NT2/D1 (cell line): Measurements from ENCODE around the gene STN1.

Experiments used
- DNase-seq: peaks from one replicate; pipeline ENCODE4 v3.0.0-alpha.2; 2011; ENCODE audit warnings: low read depth, low spot score
- H3K27me3 ChIP-seq: 2 replicates; pipeline ENCODE4 v1.6.0; 2011; ENCODE audit warnings: mild to moderate bottlenecking; ENCODE audit not compliant: insufficient read length, insufficient read depth
- H3K36me3 ChIP-seq: 2 replicates; pipeline ENCODE4 v1.6.1; 2011; ENCODE audit warnings: mild to moderate bottlenecking, low read length, mixed read lengths; ENCODE audit not compliant: insufficient read depth, insufficient read length
- H3K4me1 ChIP-seq: 2 replicates; pipeline ENCODE4 v1.5.1; 2011; ENCODE audit not compliant: insufficient read depth, insufficient read length
- H3K4me3 ChIP-seq: 2 replicates; pipeline ENCODE4 v1.5.1; 2011; ENCODE audit warnings: low read depth; ENCODE audit not compliant: insufficient read length
- H3K9ac ChIP-seq: 2 replicates; pipeline ENCODE4 v1.6.0; 2011; ENCODE audit warnings: low read depth; ENCODE audit not compliant: insufficient read length
- H3K9me3 ChIP-seq: 2 replicates; pipeline ENCODE4 v1.5.1; 2011; ENCODE audit warnings: mild to moderate bottlenecking, low read length; ENCODE audit not compliant: insufficient read depth
- SUZ12 ChIP-seq: IDR thresholded peaks from 2 replicates; pipeline ENCODE4 v1.6.1; 2011; ENCODE audit not compliant: insufficient read length, insufficient read depth; ENCODE audit errors: extremely low read depth
- YY1 ChIP-seq: IDR thresholded peaks from 2 replicates; pipeline ENCODE4 v1.6.1; 2011; ENCODE audit not compliant: insufficient read length, insufficient read depth
- ZNF274 ChIP-seq: IDR thresholded peaks from 2 replicates; pipeline ENCODE4 v1.6.1; 2011; ENCODE audit warnings: mild to moderate bottlenecking, low read depth, low read length

STN1 gene

GRCh38 chr10:103888113-103888841 is 29.7 kb downstream of the STN1 start:
- H3K9me3 ChIP-seq: no peaks in the 10 kb centered on the region
- TF ChIP-seq ZNF274: no peak
- TF ChIP-seq SUZ12: no peak
- TF ChIP-seq YY1: no peak
- no peak overlapping the region for H3K4me3 ChIP-seq
- no peak overlapping the region for H3K9ac ChIP-seq
- H3K36me3 ChIP-seq: peaks cover 13% of the 10 kb centered on the region
- DNase-seq: no peak
- no peaks in the 10 kb centered on the region for H3K4me1 ChIP-seq
- H3K27me3 ChIP-seq: no peaks in the 10 kb centered on the region

GRCh38 chr10:103885617-103886016 is 32.4 kb downstream of the STN1 start:
- no peak for TF ChIP-seq YY1
- no peak for TF ChIP-seq SUZ12
- no peak for TF ChIP-seq ZNF274
- no peaks in the 10 kb centered on the region for H3K9me3 ChIP-seq
- H3K27me3 ChIP-seq: no peaks in the 10 kb centered on the region
- no peak overlapping the region for H3K9ac ChIP-seq
- H3K4me3 ChIP-seq: no peak overlapping the region
- DNase-seq: no peak
- H3K4me1 ChIP-seq: no peaks in the 10 kb centered on the region
- H3K36me3 ChIP-seq: peaks cover 14% of the 10 kb centered on the region

DNA sequence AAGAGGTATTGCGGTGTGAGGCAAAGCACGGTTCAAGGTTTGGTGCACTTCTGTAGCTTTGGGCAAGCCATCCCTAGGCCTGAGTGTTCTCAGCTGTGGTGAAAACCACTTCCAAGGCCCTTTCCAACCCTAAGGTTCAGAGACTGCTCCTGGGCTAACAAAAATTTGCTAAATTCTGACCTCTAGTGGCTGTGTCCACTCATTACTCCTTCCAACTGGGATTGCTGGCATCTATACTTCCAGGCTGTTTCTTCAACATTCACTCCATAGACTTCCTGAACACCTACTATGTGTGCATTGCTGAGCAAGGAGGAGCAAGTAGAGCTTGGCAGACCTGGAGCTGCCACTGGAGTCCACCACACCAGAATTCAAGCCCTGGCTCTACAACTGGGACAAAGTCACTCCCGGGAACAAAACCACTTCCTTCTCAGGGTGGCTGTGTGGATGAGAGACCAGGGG is 33.3 kb downstream of the STN1 start:
- DNase-seq: peak; percentile 38
- no peak for TF ChIP-seq SUZ12
- no peak for TF ChIP-seq YY1
- no peak for TF ChIP-seq ZNF274
- H3K9me3 ChIP-seq: no peaks in the 10 kb centered on the region
- H3K9ac ChIP-seq: no peak overlapping the region
- H3K4me1 ChIP-seq: no peaks in the 10 kb centered on the region
- peaks cover 14% of the 10 kb centered on the region for H3K36me3 ChIP-seq
- H3K27me3 ChIP-seq: no peaks in the 10 kb centered on the region
- no peak overlapping the region for H3K4me3 ChIP-seq

GRCh38 chr10:103882285-103883007 is 35.5 kb downstream of the STN1 start:
- Histone ChIP-seq H3K9ac (no peak overlapping the region), H3K9me3 (no peaks in the 10 kb centered on the region), H3K4me1 (peaks cover 3% of the 10 kb centered on the region), H3K27me3 (no peaks in the 10 kb centered on the region), H3K4me3 (no peak overlapping the region), H3K36me3 (peaks cover 18% of the 10 kb centered on the region)
- DNase-seq: no peak
- TF ChIP-seq SUZ12 (no peak), YY1 (no peak), ZNF274 (no peak)

DNA sequence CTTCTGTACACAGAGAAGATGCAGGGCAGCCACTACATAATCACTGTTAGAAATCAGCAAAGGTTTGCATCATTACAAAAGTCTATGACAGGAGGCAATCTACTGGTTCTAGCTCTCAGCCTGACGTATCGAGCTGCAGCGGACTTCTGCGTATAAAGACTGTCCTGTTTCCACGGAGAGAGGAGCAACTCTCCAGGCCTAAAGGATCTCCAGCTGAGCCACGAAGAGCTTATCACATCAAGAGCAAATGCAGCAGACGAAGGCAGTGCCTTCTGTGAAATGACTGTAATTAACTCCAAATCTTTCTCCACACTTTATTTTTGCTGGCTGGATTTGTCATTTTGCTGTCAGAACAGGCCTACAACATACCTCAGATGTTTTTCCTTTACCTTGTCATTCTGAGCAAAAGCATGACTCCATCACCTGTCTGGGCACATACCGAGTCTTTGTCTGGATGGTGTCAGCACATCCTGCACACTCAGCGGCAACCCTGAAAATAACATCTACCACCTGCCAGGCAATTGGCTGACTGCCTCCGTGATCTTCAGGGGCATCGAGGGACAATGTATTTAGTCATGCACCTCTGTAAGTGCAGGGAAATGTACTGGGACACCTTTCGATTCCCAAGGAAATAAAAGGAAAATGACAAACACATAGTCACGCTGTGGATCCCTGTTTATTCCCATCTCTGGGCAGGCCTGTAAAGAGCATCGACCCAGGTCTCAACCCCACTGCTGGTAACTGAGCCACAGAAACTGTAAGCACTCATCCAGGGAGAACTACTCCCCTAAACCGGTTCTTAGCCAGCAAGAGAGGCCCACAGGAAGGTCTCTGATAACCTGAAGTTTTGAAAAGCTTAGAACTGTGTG is 36.3 kb downstream of the STN1 start:
- no peaks in the 10 kb centered on the region for H3K27me3 ChIP-seq
- no peaks in the 10 kb centered on the region for H3K9me3 ChIP-seq
- DNase-seq: no peak
- no peak for TF ChIP-seq ZNF274
- no peak for TF ChIP-seq SUZ12
- no peak for TF ChIP-seq YY1
- H3K36me3 ChIP-seq: peaks cover 13% of the 10 kb centered on the region
- H3K4me3 ChIP-seq: no peak overlapping the region
- peaks cover 3% of the 10 kb centered on the region for H3K4me1 ChIP-seq
- H3K9ac ChIP-seq: no peak overlapping the region

- Histone ChIP-seq H3K36me3 (peaks cover 12% of the 10 kb centered on the region), H3K27me3 (no peaks in the 10 kb centered on the region), H3K9me3 (no peaks in the 10 kb centered on the region), H3K4me1 (peaks cover 3% of the 10 kb centered on the region), H3K4me3 (no peak overlapping the region), H3K9ac (no peak overlapping the region)
- TF ChIP-seq SUZ12 (no peak), ZNF274 (no peak)
- no peak for DNase-seq
Observed at GRCh38 chr10:103879831-103880230, 38.2 kb downstream of the STN1 start.

- TF ChIP-seq SUZ12: no peak
- no peak for TF ChIP-seq YY1
- Histone ChIP-seq H3K4me3 (no peak overlapping the region), H3K4me1 (peaks cover 3% of the 10 kb centered on the region), H3K36me3 (peaks cover 12% of the 10 kb centered on the region), H3K9me3 (no peaks in the 10 kb centered on the region), H3K27me3 (no peaks in the 10 kb centered on the region), H3K9ac (no peak overlapping the region)
- no peak for DNase-seq
Observed at GRCh38 chr10:103879409-103879808, 38.6 kb downstream of the STN1 start.
